Jurkat, Clone E6-1 (cell line): ENCODE data around the gene ZBED1.
"Not testable (repeated sequence)": the region's sequence is repeated elsewhere in the genome, so short reads cannot be mapped to it uniquely, and the experiment has no call there.

Experiments used
- DNase-seq: peaks from one replicate; pipeline ENCODE4 v3.0.0-alpha.2; 2011; ENCODE audit warnings: low read depth, low spot score
- H3K4me3 ChIP-seq: 2 replicates; pipeline ENCODE4 v1.5.1; 2011; ENCODE audit warnings: mild to moderate bottlenecking, low read length, control low read depth, moderate library complexity

The ZBED1 gene

GRCh38 chrX:2462780-2463179 is 38.0 kb downstream of the ZBED1 start:
- no peak overlapping the region for H3K4me3 ChIP-seq
- no peak for DNase-seq

- no peak overlapping the region for H3K4me3 ChIP-seq
- DNase-seq = no peak
Measured at GRCh38 chrX:2462074-2462473, 38.7 kb downstream of the ZBED1 start.

- no peak for DNase-seq
- no peak overlapping the region for H3K4me3 ChIP-seq
Measured at GRCh38 chrX:2461711-2462016, 39.1 kb downstream of the ZBED1 start.

GRCh38 chrX:2460821-2461710 is 39.7 kb downstream of the ZBED1 start:
- DNase-seq, H3K4me3 ChIP-seq: not testable (repeated sequence)

DNA sequence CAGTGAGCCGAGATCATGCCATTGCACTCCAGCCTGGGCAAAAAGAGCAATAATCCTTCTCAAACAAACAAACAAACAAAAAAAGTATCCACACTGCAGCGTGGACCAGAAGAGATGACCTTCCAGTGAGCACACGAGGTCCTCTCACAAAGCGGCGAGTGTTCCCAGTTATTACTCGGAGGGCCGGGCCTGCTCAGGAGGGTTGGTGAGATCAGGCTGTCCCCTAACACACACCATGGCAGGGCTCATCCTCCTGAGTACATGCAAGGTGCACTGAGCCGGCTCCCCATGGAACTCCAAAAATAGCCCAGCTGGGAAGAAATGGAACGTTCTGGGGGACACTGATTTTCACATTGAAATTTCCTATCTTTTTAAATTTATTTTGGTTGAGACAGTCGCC is 40.7 kb downstream of the ZBED1 start:
- DNase-seq, H3K4me3 ChIP-seq: not testable (repeated sequence)

DNA sequence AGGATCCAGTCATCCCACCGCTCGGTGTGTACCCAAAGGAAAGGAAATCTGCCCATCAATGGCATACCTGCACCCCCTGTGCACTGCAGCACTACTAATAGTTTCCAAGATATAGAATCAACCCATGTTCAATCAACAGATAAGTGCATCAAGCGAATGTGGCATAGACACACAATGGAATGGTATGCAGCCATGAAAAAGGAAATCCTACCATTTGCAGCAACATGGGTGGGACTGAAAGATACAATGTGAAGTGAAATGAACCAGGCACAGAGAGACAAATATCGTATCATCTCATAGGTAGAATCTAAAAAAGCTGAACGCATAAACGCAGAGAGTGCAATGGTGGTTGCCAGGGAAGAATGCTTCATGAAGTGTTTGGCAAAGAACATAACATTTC is 42.5 kb downstream of the ZBED1 start:
- H3K4me3 ChIP-seq = no peak overlapping the region
- DNase-seq = no peak

- no peak for DNase-seq
- H3K4me3 ChIP-seq = no peak overlapping the region
Measured at GRCh38 chrX:2457289-2458133, 43.3 kb downstream of the ZBED1 start.

- H3K4me3 ChIP-seq, DNase-seq: not testable (repeated sequence)
Measured at GRCh38 chrX:2456091-2456490, 44.7 kb downstream of the ZBED1 start.

- DNase-seq, H3K4me3 ChIP-seq: not testable (repeated sequence)
Measured at GRCh38 chrX:2454620-2455019, 46.2 kb downstream of the ZBED1 start.

- no peak overlapping the region for H3K4me3 ChIP-seq
- DNase-seq = no peak
Measured at GRCh38 chrX:2452799-2453198, 48.0 kb downstream of the ZBED1 start.

DNA sequence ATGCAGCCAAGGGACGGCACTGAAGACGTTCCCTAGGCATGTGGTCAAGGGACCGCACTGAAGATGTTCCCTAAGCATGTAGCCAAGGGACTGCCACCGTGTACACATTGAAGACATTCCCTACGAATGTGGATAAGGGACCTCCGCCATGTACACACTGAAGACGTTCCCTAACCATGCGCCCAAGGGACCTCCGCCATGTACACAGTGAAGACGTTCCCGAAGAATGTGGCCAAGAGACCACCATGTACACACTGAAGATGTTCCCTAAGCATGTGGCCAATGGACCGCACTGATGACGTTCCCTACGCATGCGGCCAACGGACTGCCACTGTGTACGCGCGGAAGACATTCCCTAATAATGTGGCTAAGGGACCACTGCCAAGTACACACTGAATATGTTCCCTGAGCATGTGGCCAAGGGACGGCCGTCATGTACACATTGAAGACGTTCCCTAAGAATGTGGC is 48.4 kb downstream of the ZBED1 start:
- no peak for DNase-seq
- no peak overlapping the region for H3K4me3 ChIP-seq

DNA sequence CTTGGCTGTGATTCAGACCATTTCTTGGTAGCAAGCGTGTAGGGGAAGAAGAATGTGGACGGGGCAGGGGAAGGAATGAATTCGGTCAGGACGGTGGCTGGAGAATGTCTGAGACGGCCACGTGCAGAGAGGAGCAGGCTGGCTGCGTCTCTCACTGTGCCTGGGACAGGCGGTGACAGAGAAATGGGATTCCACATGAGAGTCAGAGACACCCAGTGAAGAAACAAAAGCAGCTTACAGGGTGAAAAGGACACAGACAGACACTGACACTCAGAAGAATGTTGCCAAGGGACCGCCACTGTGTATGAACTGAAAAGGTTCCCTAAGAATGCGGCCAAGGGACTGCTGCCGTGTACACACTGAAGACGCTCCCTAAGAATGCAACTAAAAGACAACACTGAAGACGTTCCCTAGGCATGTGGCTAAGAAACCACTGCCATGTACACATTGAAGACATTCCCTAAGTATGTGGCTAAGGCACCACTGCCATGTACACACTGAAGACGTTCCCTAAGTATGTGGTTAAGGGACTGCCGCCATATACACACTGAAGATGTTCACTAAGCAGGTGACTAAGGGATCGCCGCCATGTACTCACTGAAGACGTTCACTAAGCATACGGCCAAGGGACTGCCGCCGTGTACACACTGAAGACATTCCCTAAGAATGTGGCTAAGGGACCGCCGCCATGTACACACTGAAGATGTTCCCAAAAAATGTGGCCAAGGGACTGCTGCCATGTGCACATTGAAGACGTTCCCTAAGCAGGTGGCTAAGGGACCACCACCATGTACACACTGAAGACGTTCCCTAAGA is 49.1 kb downstream of the ZBED1 start:
- peak; percentile 23 for DNase-seq
- H3K4me3 ChIP-seq = no peak overlapping the region

- no peak for DNase-seq
- no peak overlapping the region for H3K4me3 ChIP-seq
Measured at GRCh38 chrX:2450681-2451080, 50.1 kb downstream of the ZBED1 start.

- DNase-seq = no peak
- H3K4me3 ChIP-seq = no peak overlapping the region
Measured at GRCh38 chrX:2449135-2449886, 51.5 kb downstream of the ZBED1 start.

DNA sequence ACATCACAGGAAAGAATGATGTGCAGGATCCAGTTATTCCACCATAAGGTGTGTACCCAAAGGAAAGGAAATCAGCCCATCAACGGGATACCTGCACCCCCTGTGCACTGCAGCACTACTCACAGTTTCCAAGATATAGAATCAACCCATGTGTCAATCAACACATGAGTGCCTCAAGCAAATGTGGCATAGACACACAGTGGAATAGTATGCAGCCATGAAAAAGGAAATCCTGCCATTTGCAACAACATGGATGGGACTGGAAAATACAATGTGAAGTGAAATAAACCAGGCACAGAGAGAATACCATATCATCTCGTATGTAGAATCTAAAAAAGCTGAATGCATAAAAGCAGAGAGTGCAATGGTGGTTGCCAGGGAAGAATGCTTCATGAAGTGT is 53.3 kb downstream of the ZBED1 start:
- no peak for DNase-seq
- H3K4me3 ChIP-seq = no peak overlapping the region

GRCh38 chrX:2446815-2447214 is 54.0 kb downstream of the ZBED1 start:
- H3K4me3 ChIP-seq = no peak overlapping the region
- DNase-seq = no peak

DNA sequence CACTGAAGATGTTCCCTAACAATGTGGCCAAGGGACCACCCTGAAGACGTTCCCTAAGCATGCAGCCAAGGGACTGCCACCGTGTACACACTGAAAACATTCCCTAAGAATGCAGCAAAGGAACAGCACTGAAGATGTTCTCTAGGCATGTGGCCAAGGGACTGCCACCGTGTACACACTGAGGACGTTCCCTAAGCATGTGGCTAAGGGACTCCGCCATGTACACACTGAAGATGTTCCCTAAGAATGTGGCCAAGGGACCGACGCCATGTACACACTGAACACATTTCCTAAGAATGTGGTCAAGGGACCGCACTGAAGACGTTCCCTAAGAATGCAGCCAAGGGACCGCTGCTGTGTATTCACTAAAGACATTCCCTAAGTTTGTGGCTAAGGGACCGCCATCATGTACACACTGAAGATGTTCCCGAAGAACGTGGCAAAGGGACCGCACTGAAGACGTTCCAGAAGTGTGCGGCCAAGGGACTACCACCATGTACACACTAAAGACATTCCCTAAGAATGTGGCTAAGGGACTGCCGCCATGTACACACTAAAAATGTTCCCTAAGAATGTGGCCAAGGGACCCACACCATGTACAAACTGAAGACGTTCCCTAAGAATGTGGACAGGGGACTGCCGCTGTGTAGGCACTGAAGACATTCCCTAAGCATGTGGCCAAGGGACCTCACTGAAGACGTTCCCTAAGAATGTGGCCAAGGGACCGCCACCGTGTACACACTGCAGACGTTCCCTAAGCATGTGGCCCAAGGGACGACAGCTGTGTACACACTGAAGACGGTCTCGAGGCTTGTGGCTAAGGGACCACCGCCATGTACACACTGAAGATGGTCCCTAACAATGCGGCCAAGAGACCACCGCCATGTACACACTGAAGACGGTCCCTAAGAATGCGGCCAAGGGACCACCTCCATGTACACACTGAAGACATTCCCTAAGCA is 54.8 kb downstream of the ZBED1 start:
- DNase-seq = no peak
- H3K4me3 ChIP-seq = no peak overlapping the region

GRCh38 chrX:2442694-2443093 is 58.1 kb downstream of the ZBED1 start:
- no peak overlapping the region for H3K4me3 ChIP-seq

More at GRCh38 chrX:2442694-2443093, 58.1 kb downstream of the ZBED1 start:
- DNase-seq = no peak
